Kidney capillary endothelial cell (primary cell): ENCODE data around the gene H6PD.
A peak's percentile ranks its signal among the peaks of the same experiment; 100 is the strongest.

Source experiments
- DNase-seq: peaks from one replicate; pipeline ENCODE4 v3.0.0-alpha.2; 2018; ENCODE audit warnings: low spot score

The H6PD gene

GRCh38 chr1:9257851-9258250, 23.3 kb downstream of the H6PD start:
- no peak for DNase-seq

- DNase-seq = no peak
Measured at GRCh38 chr1:9258629-9259028, 24.1 kb downstream of the H6PD start.

GRCh38 chr1:9260059-9260766, 25.6 kb downstream of the H6PD start:
- DNase-seq = no peak

GRCh38 chr1:9261496-9261895, 26.9 kb downstream of the H6PD start:
- no peak for DNase-seq

- DNase-seq = no peak
Measured at GRCh38 chr1:9262096-9262986, 27.8 kb downstream of the H6PD start.

- DNase-seq = no peak
Measured at GRCh38 chr1:9263276-9263855, 28.8 kb downstream of the H6PD start.

- no peak for DNase-seq
Measured at GRCh38 chr1:9263984-9264872, 29.7 kb downstream of the H6PD start.

DNA sequence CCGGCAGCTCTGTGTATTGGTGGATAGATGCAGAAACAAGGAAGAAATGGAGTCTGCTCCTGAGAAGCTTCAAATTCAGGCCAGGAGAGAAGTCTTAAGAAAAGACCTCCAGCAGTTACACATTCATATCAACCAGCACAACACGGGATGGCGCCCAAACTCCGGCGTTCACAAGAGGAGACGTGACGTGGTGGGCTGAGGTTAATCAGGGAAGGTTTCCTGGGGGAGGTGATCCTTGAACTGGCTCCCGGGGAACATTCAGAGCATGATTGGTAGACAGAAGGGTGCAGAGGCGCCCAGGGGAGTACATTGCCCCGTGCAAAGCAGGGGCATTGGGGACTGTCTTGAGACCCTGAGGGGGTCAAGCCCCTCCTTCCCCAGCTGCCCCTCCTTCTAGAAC, 30.5 kb downstream of the H6PD start:
- no peak for DNase-seq

GRCh38 chr1:9265968-9266367, 31.4 kb downstream of the H6PD start:
- DNase-seq = no peak

DNA sequence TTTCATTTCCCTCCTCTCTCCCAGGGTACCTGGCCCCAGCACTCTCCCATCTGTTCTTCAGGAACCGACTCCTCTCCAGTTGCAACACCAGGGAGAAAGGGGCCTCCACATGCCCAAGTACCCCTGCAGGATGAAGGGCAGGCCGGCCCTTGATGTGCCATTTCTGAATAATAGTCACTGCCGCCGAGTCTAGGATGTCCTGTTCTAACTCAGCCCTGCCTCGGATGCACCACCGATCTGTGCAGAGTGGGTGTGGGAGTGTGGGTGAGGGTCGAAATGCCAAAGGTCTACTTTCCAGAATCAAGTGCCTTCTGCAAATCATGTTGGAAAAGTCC, 32.7 kb downstream of the H6PD start:
- no peak for DNase-seq

GRCh38 chr1:9267827-9268581, 33.4 kb downstream of the H6PD start:
- DNase-seq = no peak

DNA sequence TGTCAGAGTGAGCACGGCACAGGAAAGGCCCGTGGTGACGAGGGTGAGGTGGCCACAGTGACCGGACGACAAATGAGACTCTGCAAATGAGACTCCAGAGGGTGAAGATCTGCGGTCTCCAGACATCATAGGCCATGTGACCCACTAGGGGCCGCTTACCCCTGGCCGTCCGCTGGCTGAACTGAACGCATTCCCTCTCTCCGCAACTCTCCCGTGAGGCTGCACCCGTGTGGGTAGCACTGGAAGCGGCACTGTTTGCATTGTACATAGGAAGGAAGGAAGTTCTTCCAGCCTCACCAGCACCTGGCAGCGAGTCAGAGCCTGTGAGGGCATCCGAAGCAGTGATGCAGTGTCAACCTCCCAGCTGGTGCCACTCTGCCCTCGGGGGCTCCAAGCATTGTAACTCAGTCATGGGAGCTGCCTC, 34.5 kb downstream of the H6PD start:
- peak; percentile 30 for DNase-seq

DNA sequence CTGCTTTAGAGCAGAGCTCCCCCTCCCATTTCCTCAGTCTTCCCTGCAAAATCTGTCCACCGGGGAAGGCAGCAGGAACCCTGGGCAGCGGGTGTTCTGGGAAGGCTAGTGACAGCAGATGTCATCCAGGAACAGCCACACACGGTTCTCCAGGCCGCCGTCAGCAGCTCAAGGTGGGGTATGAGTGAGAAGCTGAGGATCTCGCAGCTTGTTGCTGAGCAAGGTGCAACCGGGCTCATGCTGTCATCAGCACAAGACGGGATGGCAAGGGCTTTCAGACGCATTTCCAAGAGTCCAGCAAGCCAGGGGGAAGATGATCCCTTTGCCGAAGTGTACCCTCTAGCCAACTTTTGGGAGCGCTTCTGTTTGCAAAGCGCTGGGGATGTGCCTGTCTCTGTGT, 35.1 kb downstream of the H6PD start:
- no peak for DNase-seq

GRCh38 chr1:9270290-9270883, 35.8 kb downstream of the H6PD start:
- DNase-seq = no peak

GRCh38 chr1:9271283-9271682, 36.7 kb downstream of the H6PD start:
- DNase-seq = no peak

DNA sequence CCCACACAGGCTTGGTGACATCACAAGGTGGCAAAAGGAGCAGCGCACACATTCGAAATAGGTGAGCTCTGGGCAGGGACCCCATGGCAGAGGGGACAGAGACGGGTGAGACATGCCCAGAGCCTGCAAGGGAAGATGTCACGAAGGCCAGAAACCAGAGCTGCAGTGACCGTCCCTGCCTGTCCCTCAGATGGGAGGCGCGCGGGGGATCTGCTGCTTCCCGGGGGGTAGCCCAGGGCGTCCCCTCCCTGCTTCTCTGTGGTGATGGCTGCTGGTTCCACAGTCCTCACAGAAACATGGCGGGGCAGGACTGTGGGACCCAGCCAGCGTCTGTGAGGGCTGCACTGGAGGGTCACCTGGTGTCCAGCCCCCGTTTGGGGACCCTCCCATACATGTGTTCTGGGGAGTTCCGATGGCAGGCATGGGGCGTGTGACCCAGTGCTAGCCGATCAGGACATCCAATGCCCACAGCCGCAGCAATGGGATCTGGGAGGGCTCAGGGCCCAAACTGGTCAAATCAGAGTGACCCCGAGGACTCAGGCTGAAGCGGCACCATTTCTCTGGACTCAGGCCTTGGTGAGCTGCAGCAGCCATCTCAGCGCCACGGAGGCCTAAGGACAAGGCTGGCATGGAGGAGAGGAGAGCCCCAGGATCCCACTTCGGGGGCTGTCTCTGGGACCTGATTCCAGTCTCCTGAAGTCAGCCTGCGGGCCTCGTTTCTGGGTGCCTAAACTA, 37.5 kb downstream of the H6PD start:
- DNase-seq = no peak

GRCh38 chr1:9273177-9273576, 38.6 kb downstream of the H6PD start:
- DNase-seq = no peak

DNA sequence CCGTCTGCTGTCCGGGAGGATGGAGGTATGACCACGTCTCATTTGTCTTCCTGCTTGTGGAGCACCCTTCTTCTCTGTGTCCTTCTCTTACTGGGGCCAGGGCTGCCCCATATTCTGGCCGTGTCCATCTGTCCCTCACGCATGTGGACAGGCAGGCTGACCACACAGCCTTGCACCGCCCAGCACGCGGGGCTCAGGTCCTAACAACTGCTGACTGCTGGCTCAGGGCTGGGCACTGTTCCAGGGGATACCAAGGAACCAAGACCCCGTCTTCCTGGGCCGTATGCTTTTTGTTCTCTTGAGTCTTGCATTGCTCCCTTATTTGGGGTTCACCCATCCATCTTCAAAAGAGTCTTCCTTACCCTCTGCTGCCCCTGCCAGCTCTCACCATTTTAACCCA, 40.6 kb downstream of the H6PD start:
- no peak for DNase-seq

- peak; percentile 72 for DNase-seq
Measured at GRCh38 chr1:9275567-9276034, 41.0 kb downstream of the H6PD start.

DNA sequence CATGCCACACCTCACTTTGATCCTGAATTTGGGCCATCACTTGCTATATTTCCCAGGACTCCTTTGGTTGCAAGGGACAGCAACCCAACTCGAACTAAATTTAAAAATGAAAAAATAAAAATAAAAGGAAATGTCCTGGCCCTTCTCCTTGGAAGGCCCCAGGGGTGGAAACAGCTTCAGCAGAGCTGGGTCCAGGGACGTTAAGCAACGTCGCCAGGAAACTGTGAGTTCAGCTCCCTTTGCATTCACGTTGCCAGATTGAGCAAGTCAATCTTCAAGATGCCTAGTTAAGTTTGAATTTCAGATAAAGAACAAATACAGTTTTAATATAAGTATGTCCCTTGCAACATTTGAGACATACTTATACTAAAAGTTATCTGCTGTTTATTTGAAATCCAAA, 43.5 kb downstream of the H6PD start:
- DNase-seq = no peak
